ENCODE measurements around the gene STK32B. TPM values are rescaled to one million over a fixed set of nuclear protein-coding genes. Genes with fewer than 3 reads are reported as not detected.

STK32B gene
- total and polyA plus RNA-seq, 2 of the 4 experiments (the other 2 are of a cell fraction): 5.5 to 6.3 TPM

DNA sequence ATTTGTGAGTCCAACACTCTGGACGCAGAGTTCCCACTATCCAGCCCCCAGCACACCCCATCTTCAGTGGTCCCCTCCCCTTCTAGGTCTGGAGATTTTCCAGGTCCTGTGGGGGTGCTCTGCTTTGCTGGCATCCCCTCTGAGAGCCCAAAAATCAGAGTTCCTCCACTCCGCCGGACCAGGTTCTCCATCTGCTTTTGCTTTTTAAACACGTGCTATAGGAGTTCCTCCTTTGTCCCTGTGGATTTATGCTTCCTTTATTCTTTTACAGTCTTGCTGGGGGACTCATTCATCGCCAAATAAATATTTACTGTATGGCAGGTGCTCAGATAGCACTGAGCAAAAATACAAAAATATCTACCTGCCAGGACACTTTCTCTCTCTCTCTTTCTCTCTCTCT lies 324.7 kb downstream of the STK32B start:
- no TSS peak for BruUV-seq (replicated peaks)
- 0 out of 3 replicates have a peak overlapping the region, but pooled peaks have one; percentile 65 for H2BK15ac ChIP-seq (ENCODE audit: low read depth, low read length)
- H4K91ac ChIP-seq (ENCODE audit: insufficient read depth, low read depth, low read length): peak overlapping the region; percentile 6; the same call in 1 of the 2 replicates
- H4K20me1 ChIP-seq (ENCODE audit: insufficient read depth, low read length): no peaks in the 10 kb centered on the region; the same call in 1 of the 2 replicates
- H3K23ac ChIP-seq (ENCODE audit: low read depth, low read length): no peak overlapping the region
- dilution Hi-C loops (cut with HindIII; ENCODE audit: low sequenced_read_pairs, unreplicated experiment) (no loop called here), intact Hi-C loops (cut with micrococcal nuclease) (no loop called here), in situ Hi-C loops (cut with MboI; ENCODE audit: low sequenced_read_pairs) (no loop called here)
- H3K9ac ChIP-seq (ENCODE audit: low read depth, low read length): no peak overlapping the region
- H2BK20ac ChIP-seq (ENCODE audit: low read depth, low read length): no peak overlapping the region
- no peak overlapping the region for H2AFZ ChIP-seq (replicated peaks; ENCODE audit: low read length, poor library complexity)
- H2BK5ac ChIP-seq (ENCODE audit: low read depth, low read length, poor library complexity, severe bottlenecking): no peak overlapping the region
- no peak overlapping the region for H3K14ac ChIP-seq (replicated peaks; ENCODE audit: low read depth, low read length)
- no peak for ATAC-seq (ENCODE audit: low read depth)
- H3K18ac ChIP-seq (ENCODE audit: low read depth, low read length): no peak overlapping the region
- peaks cover 9% of the 10 kb centered on the region for H3K9me3 ChIP-seq (ENCODE audit: control insufficient read depth, insufficient read depth, low read length)
- H3K27ac ChIP-seq (ENCODE audit: insufficient read depth, low read length): no peak overlapping the region
- POLR2A ChIA-PET (ENCODE audit: unreplicated experiment): no interaction called here
- no peak overlapping the region for H3K4me2 ChIP-seq (ENCODE audit: low read depth, low read length)
- TF ChIP-seq BHLHE40 (IDR thresholded peaks at IDR 0.05; ENCODE audit: low read depth, low read length) (no peak), POLR2A (IDR thresholded peaks at IDR 0.05; ENCODE audit: low read depth, low read length) (no peak), RFX5 (IDR thresholded peaks at IDR 0.05; ENCODE audit: low read depth, low read length) (no peak), SMC3 (IDR thresholded peaks at IDR 0.05; ENCODE audit: low read depth, low read length) (no peak), FOS (IDR thresholded peaks at IDR 0.05; ENCODE audit: low read depth, low read length) (no peak), RCOR1 (IDR thresholded peaks at IDR 0.05; ENCODE audit: insufficient replicate concordance, low read length) (no peak), CEBPB (IDR thresholded peaks at IDR 0.05; ENCODE audit: low read depth, low read length) (no peak), RAD21 (IDR thresholded peaks at IDR 0.05; ENCODE audit: low read length) (no peak), NFE2L2 (IDR thresholded peaks at IDR 0.05; ENCODE audit: low read depth, low read length) (no peak), MAFK (IDR thresholded peaks at IDR 0.05; ENCODE audit: low read depth, low read length) (no peak), MXI1 (IDR thresholded peaks at IDR 0.05; ENCODE audit: borderline replicate concordance, low read depth, low read length) (no peak), CHD1 (IDR thresholded peaks at IDR 0.05; ENCODE audit: low read depth, low read length) (no peak), MAZ (IDR thresholded peaks at IDR 0.05; ENCODE audit: borderline replicate concordance, low read depth, low read length) (no peak)
- TF ChIP-seq, protein P1, sequence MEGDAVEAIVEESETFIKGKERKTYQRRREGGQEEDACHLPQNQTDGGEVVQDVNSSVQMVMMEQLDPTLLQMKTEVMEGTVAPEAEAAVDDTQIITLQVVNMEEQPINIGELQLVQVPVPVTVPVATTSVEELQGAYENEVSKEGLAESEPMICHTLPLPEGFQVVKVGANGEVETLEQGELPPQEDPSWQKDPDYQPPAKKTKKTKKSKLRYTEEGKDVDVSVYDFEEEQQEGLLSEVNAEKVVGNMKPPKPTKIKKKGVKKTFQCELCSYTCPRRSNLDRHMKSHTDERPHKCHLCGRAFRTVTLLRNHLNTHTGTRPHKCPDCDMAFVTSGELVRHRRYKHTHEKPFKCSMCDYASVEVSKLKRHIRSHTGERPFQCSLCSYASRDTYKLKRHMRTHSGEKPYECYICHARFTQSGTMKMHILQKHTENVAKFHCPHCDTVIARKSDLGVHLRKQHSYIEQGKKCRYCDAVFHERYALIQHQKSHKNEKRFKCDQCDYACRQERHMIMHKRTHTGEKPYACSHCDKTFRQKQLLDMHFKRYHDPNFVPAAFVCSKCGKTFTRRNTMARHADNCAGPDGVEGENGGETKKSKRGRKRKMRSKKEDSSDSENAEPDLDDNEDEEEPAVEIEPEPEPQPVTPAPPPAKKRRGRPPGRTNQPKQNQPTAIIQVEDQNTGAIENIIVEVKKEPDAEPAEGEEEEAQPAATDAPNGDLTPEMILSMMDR (conservative IDR thresholded peaks at IDR 0.05; ENCODE audit: low read depth, low read length): no peak
- TF ChIP-seq, protein P2, sequence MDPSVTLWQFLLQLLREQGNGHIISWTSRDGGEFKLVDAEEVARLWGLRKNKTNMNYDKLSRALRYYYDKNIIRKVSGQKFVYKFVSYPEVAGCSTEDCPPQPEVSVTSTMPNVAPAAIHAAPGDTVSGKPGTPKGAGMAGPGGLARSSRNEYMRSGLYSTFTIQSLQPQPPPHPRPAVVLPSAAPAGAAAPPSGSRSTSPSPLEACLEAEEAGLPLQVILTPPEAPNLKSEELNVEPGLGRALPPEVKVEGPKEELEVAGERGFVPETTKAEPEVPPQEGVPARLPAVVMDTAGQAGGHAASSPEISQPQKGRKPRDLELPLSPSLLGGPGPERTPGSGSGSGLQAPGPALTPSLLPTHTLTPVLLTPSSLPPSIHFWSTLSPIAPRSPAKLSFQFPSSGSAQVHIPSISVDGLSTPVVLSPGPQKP (IDR thresholded peaks at IDR 0.05; ENCODE audit: borderline replicate concordance, low read depth, low read length): no peak
- TF ChIP-seq, protein P3, sequence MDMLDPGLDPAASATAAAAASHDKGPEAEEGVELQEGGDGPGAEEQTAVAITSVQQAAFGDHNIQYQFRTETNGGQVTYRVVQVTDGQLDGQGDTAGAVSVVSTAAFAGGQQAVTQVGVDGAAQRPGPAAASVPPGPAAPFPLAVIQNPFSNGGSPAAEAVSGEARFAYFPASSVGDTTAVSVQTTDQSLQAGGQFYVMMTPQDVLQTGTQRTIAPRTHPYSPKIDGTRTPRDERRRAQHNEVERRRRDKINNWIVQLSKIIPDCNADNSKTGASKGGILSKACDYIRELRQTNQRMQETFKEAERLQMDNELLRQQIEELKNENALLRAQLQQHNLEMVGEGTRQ (IDR thresholded peaks at IDR 0.05; ENCODE audit: low read depth, low read length): no peak
- H3K27me3 ChIP-seq (ENCODE audit: control insufficient read depth, insufficient read depth, low read length): no peaks in the 10 kb centered on the region
- H4K8ac ChIP-seq (ENCODE audit: low read depth in 2 of 2, low read length in 2 of 2): no peak overlapping the region
- CTCF ChIA-PET: no interaction called here
- H3K56ac ChIP-seq (ENCODE audit: extremely low read depth, insufficient read depth, low read length): no peak overlapping the region
- DNase-seq: no peak
- peak overlapping the region; percentile 51; the same call in 1 of the 2 replicates for H3K4ac ChIP-seq (ENCODE audit: low read depth, low read length)
- WGBS, 2 experiments (ENCODE audit: extremely low coverage in 2 of 2, insufficient read length in 1 of 2): 80% methylated on average over 1 of the region's 5 CpGs; no CpG with 5 or more reads in 1 of the 2 experiments
- H3K4me3 ChIP-seq (ENCODE audit: insufficient read depth, low read depth, low read length): no peak overlapping the region
- peaks cover 0 to 16% of the 10 kb centered on the region in 2 experiments; a peak in 2 of 4 replicates for H3K79me1 ChIP-seq (ENCODE audit: low read depth in 1 of 2, low read length in 2 of 2)
- H3K36me3 ChIP-seq (ENCODE audit: control insufficient read depth, insufficient read depth, low read length): no peaks in the 10 kb centered on the region
- H2AK9ac ChIP-seq (replicated peaks; ENCODE audit: low read depth, low read length, poor library complexity): no peak overlapping the region
- peaks cover 11% of the 10 kb centered on the region for H3K4me1 ChIP-seq (ENCODE audit: control insufficient read depth, insufficient read depth, low read length)
- peaks cover 13% of the 10 kb centered on the region for H3K9me1 ChIP-seq (ENCODE audit: insufficient read depth, low read length)
- H4K5ac ChIP-seq (ENCODE audit: low read depth, low read length): no peak overlapping the region
- no peak overlapping the region for H2AK5ac ChIP-seq (ENCODE audit: low read depth, low read length)
- H2BK120ac ChIP-seq (ENCODE audit: low read depth, low read length): no peak overlapping the region
